HepG2 (cell line): Measurements from ENCODE around the gene CDK11A. TPM values are rescaled to one million over a fixed set of nuclear protein-coding genes. Genes with fewer than 3 reads are reported as not detected.
"Not testable (repeated sequence)": the region's sequence is repeated elsewhere in the genome, so short reads cannot be mapped to it uniquely, and the experiment has no call there.

Experiments
- ATAC-seq: fragments of 200-7000 bp; cut with Tn5 transposase; 3 replicates; pipeline ENCODE4 v1.9.1; 2020; ENCODE audit warnings: mild to moderate bottlenecking, moderate library complexity
- BruUV-seq: library from RNA; stranded (reverse); fragments of 400-500 nt; replicated peaks from 2 replicates; lab custom pipeline; 2021; lab: Mats Ljungman, UMichigan
- CTCF ChIA-PET: fragments of 300-600 bp; formaldehyde crosslinking; extraction: SDS; loops from one replicate; lab custom pipeline; 2021; ENCODE audit warnings: low total read pairs, inconsistent platforms, low intra/inter-chr PET ratio; lab: Yijun Ruan, JAX
- POLR2A ChIA-PET: fragments of 350-600 bp; sonication (Branson Sonifier 250); formaldehyde crosslinking; loops from one replicate; lab custom pipeline; 2020; ENCODE audit warnings: antibody characterized with exemption, inconsistent platforms; lab: Yijun Ruan, JAX
- DNase-seq: peaks from one replicate; pipeline ENCODE4 v3.0.0-alpha.2; 2015; ENCODE audit warnings: low spot score
- FAIRE-seq: peaks from 3 replicates; lab custom pipeline; 2011; peaks lifted over from hg19 to GRCh38; lab: Jason Lieb, UNC
- H2AFZ ChIP-seq: one replicate; pipeline ENCODE4 v1.6.1; 2011; ENCODE audit warnings: low read length, inconsistent platforms
- H3K27ac ChIP-seq: fragments of 300-600 bp; 3 replicates; pipeline ENCODE4 v1.8.0; 2011; ENCODE audit warnings: mixed run types, mild to moderate bottlenecking, mixed read lengths, low read length, inconsistent platforms; ENCODE audit not compliant: insufficient read depth; ENCODE audit errors: extremely low read length
- H3K27me3 ChIP-seq, 2 experiments: fragments of 200-600 bp in 1 of 2; 2 replicates in 1 of 2; 3 replicates in 1 of 2; pipeline versions ENCODE4 v1.6.0 to v1.8.0; 2011; ENCODE audit warnings: low read length in 2 of 2, mild to moderate bottlenecking in 2 of 2, moderate library complexity in 2 of 2, inconsistent platforms in 1 of 2; ENCODE audit not compliant: insufficient read depth in 2 of 2, control insufficient read depth in 1 of 2
- H3K36me3 ChIP-seq, 2 experiments: fragments of 200-600 bp in 1 of 2; replicated peaks in 1 of 2; 2 replicates in 1 of 2; 3 replicates in 1 of 2; pipeline versions ENCODE4 v1.5.1 to v1.8.0; 2011; ENCODE audit warnings: low read length in 2 of 2, inconsistent platforms in 1 of 2; ENCODE audit not compliant: insufficient read depth in 2 of 2, control insufficient read depth in 1 of 2
- H3K4me1 ChIP-seq: 2 replicates; pipeline ENCODE4 v1.5.1; 2012; ENCODE audit warnings: low read length, inconsistent platforms; ENCODE audit not compliant: insufficient read depth
- H3K4me2 ChIP-seq: 2 replicates; pipeline ENCODE4 v1.6.0; 2011; ENCODE audit warnings: low read depth, low read length, inconsistent platforms
- H3K4me3 ChIP-seq, 3 experiments: fragments of 200-600 bp in 1 of 3; sonication (generic), shearing (Covaris generic) in 1 of 3; replicated peaks in 1 of 3; 2 replicates each; pipeline ENCODE4 v1.5.1; 2011 to 2016; ENCODE audit warnings: low read length in 3 of 3, inconsistent platforms in 2 of 3, low read depth in 2 of 3, mild to moderate bottlenecking in 2 of 3, control low read depth in 1 of 3, mixed read lengths in 1 of 3; ENCODE audit not compliant: insufficient read depth in 1 of 3
- H3K79me2 ChIP-seq: one replicate; pipeline ENCODE4 v1.6.1; 2011; ENCODE audit warnings: low read length, inconsistent platforms; ENCODE audit not compliant: insufficient read depth
- H3K9ac ChIP-seq: 2 replicates; pipeline ENCODE4 v1.6.0; 2011; ENCODE audit warnings: mild to moderate bottlenecking, low read depth, low read length, inconsistent platforms; ENCODE audit not compliant: insufficient read depth
- H3K9me3 ChIP-seq: 2 replicates; pipeline ENCODE4 v1.5.1; 2012; ENCODE audit warnings: mild to moderate bottlenecking, low read length
- H4K20me1 ChIP-seq: 2 replicates; pipeline ENCODE4 v1.6.0; 2011; ENCODE audit warnings: inconsistent platforms, mild to moderate bottlenecking, low read length, moderate library complexity; ENCODE audit not compliant: insufficient read depth
- EP300 ChIP-seq, 3 experiments: sonication (generic) in 1 of 3; formaldehyde crosslinking in 1 of 3; IDR thresholded peaks; 2 replicates each; pipeline versions ENCODE4 v1.5.1 to v1.6.1; 2011 to 2020; ENCODE audit warnings: low read depth in 2 of 3, low read length in 2 of 3, borderline replicate concordance in 1 of 3, improper control_type of control experiment in 1 of 3, mild to moderate bottlenecking in 1 of 3, missing genetic modification reagents in 1 of 3, moderate library complexity in 1 of 3
- SNAPC2 ChIP-seq: sonication (generic); formaldehyde crosslinking; IDR thresholded peaks from 2 replicates; pipeline ENCODE4 v1.8.1; 2022; ENCODE audit warnings: mild to moderate bottlenecking, missing genetic modification reagents
- ZFP36L1 ChIP-seq: sonication (generic); formaldehyde crosslinking; IDR thresholded peaks from 2 replicates; pipeline ENCODE4 v1.8.0; 2022; ENCODE audit warnings: mild to moderate bottlenecking, missing genetic modification reagents, moderate library complexity
- ZNF441 ChIP-seq: sonication (generic); formaldehyde crosslinking; IDR thresholded peaks from 2 replicates; pipeline ENCODE4 v1.7.0; 2021; ENCODE audit warnings: missing genetic modification reagents, borderline replicate concordance
- WGBS: methylation state at CpG from one replicate; pipeline ENCODE4 v1.1.6; 2017; ENCODE audit warnings: low lambda C conversion rate; 5-methylcytosine and 5-hydroxymethylcytosine counted together
- in situ Hi-C: cut with HindIII; loops from 2 replicates; pipeline ENCODE4 v1.10.0; 2017; ENCODE audit warnings: low pct_unique_long_range_greater_than_20kb; ENCODE audit not compliant: extremely low pct_ligation_motif_present
- intact Hi-C: fragments of 100-400 bp; cut with micrococcal nuclease; formaldehyde crosslinking; loops from one replicate; pipeline ENCODE4 v1.10.0; 2022; ENCODE audit not compliant: unreplicated experiment
- polyA plus RNA-seq, 8 experiments: library from polyadenylated mRNA; depleted of rRNA in 3 of 8; stranded (reverse) in 7 of 8; unstranded in 1 of 8; fragments of >200 nt; fragmentation: Illumina TruSeq in 4 of 8; extraction: Trizol in 4 of 8; gene quantifications; 2 replicates each; pipeline versions ENCODE4 v1.2.1 to v1.2.3, GENCODE V29; 2011 to 2016; ENCODE audit warnings: low read depth in 4 of 8, missing spikeins in 1 of 8, mixed read lengths in 1 of 8; ENCODE audit not compliant: insufficient read depth in 1 of 8
- total RNA-seq, 5 experiments: library from RNA; depleted of rRNA; stranded (reverse); fragments of >200 nt; fragmentation: Illumina TruSeq; extraction: Trizol; gene quantifications; 2 replicates each; pipeline ENCODE4 v1.2.3, GENCODE V29; 2016; ENCODE audit warnings: low read depth in 1 of 5
- TF ChIP-seq, protein P1 (sequence below): IDR thresholded peaks from 2 replicates; pipeline ENCODE4 v1.6.1; 2016; ENCODE audit warnings: missing compliant biosample characterization, missing genetic modification reagents, borderline replicate concordance
- TF ChIP-seq, protein P2 (sequence below): IDR thresholded peaks from 2 replicates; pipeline ENCODE4 v1.6.1; 2016; ENCODE audit warnings: low read depth, control low read depth

Gene CDK11A
- total and polyA plus RNA-seq, 2 of the 13 experiments (the other 11 are each of a cell fraction or from before 2014, with no cell fraction given) = 11.2 to 17.9 TPM

- no peaks in the 10 kb centered on the region for H3K36me3 ChIP-seq
- TF ChIP-seq, protein P1, sequence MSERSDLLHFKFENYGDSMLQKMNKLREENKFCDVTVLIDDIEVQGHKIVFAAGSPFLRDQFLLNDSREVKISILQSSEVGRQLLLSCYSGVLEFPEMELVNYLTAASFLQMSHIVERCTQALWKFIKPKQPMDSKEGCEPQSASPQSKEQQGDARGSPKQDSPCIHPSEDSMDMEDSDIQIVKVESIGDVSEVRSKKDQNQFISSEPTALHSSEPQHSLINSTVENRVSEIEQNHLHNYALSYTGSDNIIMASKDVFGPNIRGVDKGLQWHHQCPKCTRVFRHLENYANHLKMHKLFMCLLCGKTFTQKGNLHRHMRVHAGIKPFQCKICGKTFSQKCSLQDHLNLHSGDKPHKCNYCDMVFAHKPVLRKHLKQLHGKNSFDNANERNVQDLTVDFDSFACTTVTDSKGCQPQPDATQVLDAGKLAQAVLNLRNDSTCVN (CRISPR knock-in tag) = no peak
- TF ChIP-seq ZFP36L1 = no peak
- TF ChIP-seq SNAPC2 (CRISPR knock-in tag) = no peak
- no peak for TF ChIP-seq ZNF441 (CRISPR knock-in tag)
- TF ChIP-seq, protein P2, sequence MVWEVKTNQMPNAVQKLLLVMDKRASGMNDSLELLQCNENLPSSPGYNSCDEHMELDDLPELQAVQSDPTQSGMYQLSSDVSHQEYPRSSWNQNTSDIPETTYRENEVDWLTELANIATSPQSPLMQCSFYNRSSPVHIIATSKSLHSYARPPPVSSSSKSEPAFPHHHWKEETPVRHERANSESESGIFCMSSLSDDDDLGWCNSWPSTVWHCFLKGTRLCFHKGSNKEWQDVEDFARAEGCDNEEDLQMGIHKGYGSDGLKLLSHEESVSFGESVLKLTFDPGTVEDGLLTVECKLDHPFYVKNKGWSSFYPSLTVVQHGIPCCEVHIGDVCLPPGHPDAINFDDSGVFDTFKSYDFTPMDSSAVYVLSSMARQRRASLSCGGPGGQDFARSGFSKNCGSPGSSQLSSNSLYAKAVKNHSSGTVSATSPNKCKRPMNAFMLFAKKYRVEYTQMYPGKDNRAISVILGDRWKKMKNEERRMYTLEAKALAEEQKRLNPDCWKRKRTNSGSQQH = no peak
- TF ChIP-seq EP300 (IDR thresholded peaks at IDR 0.05; ENCODE audit: low read depth in 2 of 2, low read length in 2 of 2) = no peak
- no peak for TF ChIP-seq EP300 (CRISPR knock-in tag; IDR thresholded peaks at IDR 0.05; ENCODE audit: borderline replicate concordance)
- BruUV-seq = no TSS peak
- H3K27ac ChIP-seq = no peak overlapping the region
- no peak for FAIRE-seq
- no peak overlapping the region for H3K4me3 ChIP-seq
- ChIA-PET CTCF (no interaction called here), POLR2A (no interaction called here)
- no peak for DNase-seq
- H3K79me2 ChIP-seq = no peaks in the 10 kb centered on the region
- in situ Hi-C loops (no loop called here), intact Hi-C loops (no loop called here)
- no peak overlapping the region for H3K4me2 ChIP-seq
- 99% methylated on average over 11 of the region's 22 CpGs for WGBS
- H3K27me3 ChIP-seq = no peaks in the 10 kb centered on the region
- H4K20me1 ChIP-seq = no peaks in the 10 kb centered on the region
- no peak for ATAC-seq
- no peaks in the 10 kb centered on the region for H3K4me1 ChIP-seq
- H3K9me3 ChIP-seq = no peaks in the 10 kb centered on the region
- H3K9ac ChIP-seq = no peak overlapping the region
- no peak overlapping the region for H2AFZ ChIP-seq
Measured at GRCh38 chr1:1703796-1704195, 20.4 kb downstream of the CDK11A start.

DNA sequence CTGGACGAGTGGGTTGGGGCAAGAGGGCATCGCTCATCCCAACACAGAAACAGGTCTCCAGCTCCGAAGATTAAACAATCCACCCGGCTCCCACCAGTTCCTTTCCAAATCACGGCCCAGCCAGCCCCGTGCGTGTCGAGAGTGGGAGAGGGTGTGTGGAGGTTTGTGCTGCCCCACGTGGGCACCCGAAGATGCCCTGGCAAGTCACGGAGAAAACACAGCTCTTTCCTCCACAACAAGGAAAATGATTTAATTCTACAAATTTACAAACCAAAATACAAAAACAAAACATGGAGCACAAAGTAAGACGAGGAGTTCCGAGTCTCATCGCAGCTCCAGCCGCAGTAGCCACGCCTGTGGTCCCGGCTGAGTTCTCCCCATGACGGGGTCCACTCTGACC, 21.7 kb downstream of the CDK11A start:
- not testable (repeated sequence) for FAIRE-seq

GRCh38 chr1:1700557-1700956, 23.6 kb downstream of the CDK11A start:
- H3K4me2 ChIP-seq, FAIRE-seq, H3K9me3 ChIP-seq, H3K27ac ChIP-seq, BruUV-seq, H2AFZ ChIP-seq, DNase-seq, H3K79me2 ChIP-seq, POLR2A ChIA-PET, H3K4me3 ChIP-seq, H4K20me1 ChIP-seq, H3K36me3 ChIP-seq, in situ Hi-C loops, H3K27me3 ChIP-seq, ATAC-seq, H3K9ac ChIP-seq, H3K4me1 ChIP-seq, intact Hi-C loops, CTCF ChIA-PET: not testable (repeated sequence)
- WGBS = no CpG with 5 or more reads among the region's 33 CpGs

More for the DNA sequence above, 21.7 kb downstream of the CDK11A start:
- intact Hi-C loops, H3K4me2 ChIP-seq, H3K4me1 ChIP-seq, POLR2A ChIA-PET, ATAC-seq, H2AFZ ChIP-seq, CTCF ChIA-PET, H3K9ac ChIP-seq, H3K9me3 ChIP-seq, in situ Hi-C loops, H3K4me3 ChIP-seq, H3K79me2 ChIP-seq, H3K36me3 ChIP-seq, H4K20me1 ChIP-seq, H3K27ac ChIP-seq, BruUV-seq, H3K27me3 ChIP-seq, DNase-seq: not testable (repeated sequence)
- WGBS = 94% methylated on average over 9 of the region's 18 CpGs
